BLaER1 treated with 17β-estradiol and CSF1 and Interleukin-3, amounts not matched to agents 10 nM and 100 nM (cell line): ENCODE data around the gene GNB1L.
A peak's percentile ranks its signal among the peaks of the same experiment; 100 is the strongest.

Experiments
- H3K27ac ChIP-seq, 11 experiments: shearing (Covaris generic); formaldehyde crosslinking; 2 replicates each; pipeline ENCODE4 v1.8.1; 2022
- H3K27me3 ChIP-seq, 11 experiments: shearing (Covaris generic); formaldehyde crosslinking; 2 replicates each; pipeline ENCODE4 v1.8.1; 2022
- H3K36me3 ChIP-seq, 11 experiments: shearing (Covaris generic); formaldehyde crosslinking; 2 replicates each; pipeline ENCODE4 v1.8.1; 2022
- H3K4me1 ChIP-seq, 10 experiments: shearing (Covaris generic); formaldehyde crosslinking; 2 replicates each; pipeline ENCODE4 v1.8.1; 2022
- H3K4me2 ChIP-seq, 11 experiments: shearing (Covaris generic); formaldehyde crosslinking; 2 replicates each; pipeline ENCODE4 v1.8.1; 2022
- H3K4me3 ChIP-seq, 10 experiments: shearing (Covaris generic); formaldehyde crosslinking; 2 replicates each; pipeline ENCODE4 v1.8.1; 2022
- H3K9ac ChIP-seq, 11 experiments: shearing (Covaris generic); formaldehyde crosslinking; 2 replicates each; pipeline ENCODE4 v1.8.1; 2022
- H3K9me3 ChIP-seq, 11 experiments: shearing (Covaris generic); formaldehyde crosslinking; replicated peaks in 1 of 11; 2 replicates each; pipeline ENCODE4 v1.8.1; 2022
- H4K20me1 ChIP-seq, 11 experiments: shearing (Covaris generic); formaldehyde crosslinking; 2 replicates each; pipeline ENCODE4 v1.8.1; 2022
- Cebpa-rat ChIP-seq, 11 experiments: shearing (Covaris generic); IDR thresholded peaks; 2 replicates each; pipeline ENCODE4 v1.8.1; 2022

Gene GNB1L

GRCh38 chr22:19880786-19881569 lies 26.3 kb upstream of the GNB1L start:
- H3K9me3 ChIP-seq = no peaks in the 10 kb centered on the region
- no peak overlapping the region for H3K4me3 ChIP-seq
- H3K36me3 ChIP-seq = peaks cover 0 to 16% (median 0%) of the 10 kb centered on the region in 11 experiments; a peak in 5 of 22 replicates
- peaks cover 37 to 68% (median 55%) of the 10 kb centered on the region in 10 experiments for H3K4me1 ChIP-seq
- peaks cover 0 to 12% (median 0%) of the 10 kb centered on the region in 11 experiments; a peak in 1 of 22 replicates for H4K20me1 ChIP-seq
- no peak overlapping the region for H3K9ac ChIP-seq
- H3K27me3 ChIP-seq = no peaks in the 10 kb centered on the region
- no peak overlapping the region for H3K27ac ChIP-seq
- TF ChIP-seq Cebpa-rat (IDR thresholded peaks at IDR 0.05) = no peak
- H3K4me2 ChIP-seq = peak overlapping the region in 7 of 11 experiments; percentile 25 to 64 (median 54); a peak in 7 of 22 replicates

GRCh38 chr22:19879992-19880785 lies 25.5 kb upstream of the GNB1L start:
- Histone ChIP-seq H3K4me3 (no peak overlapping the region), H3K27ac (peak overlapping the region in 1 of 11 experiments; percentile 12; a peak in 2 of 22 replicates), H3K4me2 (no peak overlapping the region), H4K20me1 (peaks cover 0 to 17% (median 0%) of the 10 kb centered on the region in 11 experiments; a peak in 1 of 22 replicates), H3K27me3 (no peaks in the 10 kb centered on the region), H3K4me1 (peaks cover 31 to 68% (median 55%) of the 10 kb centered on the region in 10 experiments), H3K9ac (peak overlapping the region in 1 of 11 experiments; percentile 22; a peak in 1 of 22 replicates), H3K9me3 (no peaks in the 10 kb centered on the region), H3K36me3 (peaks cover 0 to 16% (median 0%) of the 10 kb centered on the region in 11 experiments; a peak in 5 of 22 replicates)
- TF ChIP-seq Cebpa-rat (IDR thresholded peaks at IDR 0.05) = no peak

- TF ChIP-seq Cebpa-rat (IDR thresholded peaks at IDR 0.05) = no peak
- Histone ChIP-seq H3K4me2 (no peak overlapping the region), H3K9me3 (no peaks in the 10 kb centered on the region), H3K27me3 (no peaks in the 10 kb centered on the region), H3K9ac (peak overlapping the region in 2 of 11 experiments; percentile 5 to 22; a peak in 1 of 22 replicates), H3K4me3 (no peak overlapping the region), H4K20me1 (peaks cover 0 to 22% (median 0%) of the 10 kb centered on the region in 11 experiments; a peak in 2 of 22 replicates), H3K27ac (peak overlapping the region in 1 of 11 experiments; percentile 12; a peak in 2 of 22 replicates), H3K36me3 (peaks cover 0 to 16% (median 0%) of the 10 kb centered on the region in 11 experiments; a peak in 5 of 22 replicates), H3K4me1 (peaks cover 31 to 68% (median 55%) of the 10 kb centered on the region in 10 experiments)
These were observed 24.9 kb upstream of the GNB1L start for GRCh38 chr22:19879643-19879991.

GRCh38 chr22:19879246-19879570 lies 24.5 kb upstream of the GNB1L start:
- Histone ChIP-seq H3K27me3 (no peaks in the 10 kb centered on the region), H3K9me3 (no peaks in the 10 kb centered on the region), H3K4me3 (no peak overlapping the region), H4K20me1 (peaks cover 0 to 27% (median 0%) of the 10 kb centered on the region in 11 experiments; a peak in 3 of 22 replicates), H3K9ac (no peak overlapping the region), H3K4me2 (no peak overlapping the region), H3K36me3 (peaks cover 0 to 16% (median 0%) of the 10 kb centered on the region in 11 experiments; a peak in 5 of 22 replicates), H3K27ac (no peak overlapping the region), H3K4me1 (peaks cover 31 to 68% (median 55%) of the 10 kb centered on the region in 10 experiments)
- TF ChIP-seq Cebpa-rat (IDR thresholded peaks at IDR 0.05) = no peak

DNA sequence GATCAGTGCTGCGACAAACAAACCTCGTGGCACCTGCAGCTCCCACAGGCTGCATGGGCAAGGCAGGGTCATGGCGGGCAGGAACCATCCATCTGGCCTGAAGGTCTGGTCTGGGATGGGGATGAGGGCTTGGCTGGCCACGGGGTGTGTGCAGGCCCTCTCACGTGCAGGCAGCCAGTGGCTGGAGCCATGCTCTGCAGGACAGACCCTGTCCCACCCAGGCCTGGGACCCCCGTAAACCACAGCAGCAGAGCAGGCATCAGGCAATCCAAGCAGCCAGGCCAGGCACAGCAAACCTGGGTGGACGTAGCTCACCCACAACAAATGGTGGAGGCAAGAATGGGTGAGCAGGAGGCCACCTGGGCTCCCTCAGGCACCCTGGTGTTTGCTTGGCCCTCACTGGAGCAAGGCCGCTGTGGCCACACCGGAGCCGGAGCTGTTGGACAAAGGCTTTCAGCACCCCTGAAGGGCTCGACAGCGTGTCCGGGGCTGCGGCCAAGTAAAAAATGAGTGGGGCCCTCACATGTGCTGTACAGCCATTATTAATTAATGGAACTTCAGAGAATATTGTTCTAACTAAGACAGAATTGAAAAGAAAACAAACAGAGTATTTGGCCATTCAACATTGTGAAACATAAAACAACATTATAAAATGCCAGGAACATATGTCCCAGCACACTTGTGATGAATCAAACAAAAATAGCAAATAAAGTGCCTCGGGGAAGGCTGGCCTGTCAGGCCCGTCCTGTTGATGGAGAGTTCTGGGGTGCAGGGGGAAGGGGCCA lies 24.0 kb upstream of the GNB1L start:
- Histone ChIP-seq H3K27ac (no peak overlapping the region), H3K27me3 (no peaks in the 10 kb centered on the region), H3K36me3 (peaks cover 0 to 16% (median 0%) of the 10 kb centered on the region in 11 experiments; a peak in 5 of 22 replicates), H3K4me1 (peaks cover 31 to 68% (median 55%) of the 10 kb centered on the region in 10 experiments), H3K9ac (no peak overlapping the region; a peak in 1 of 22 replicates), H3K4me3 (no peak overlapping the region), H3K9me3 (no peaks in the 10 kb centered on the region), H4K20me1 (peaks cover 0 to 28% (median 0%) of the 10 kb centered on the region in 11 experiments; a peak in 4 of 22 replicates), H3K4me2 (no peak overlapping the region)
- no peak for TF ChIP-seq Cebpa-rat (IDR thresholded peaks at IDR 0.05)

GRCh38 chr22:19877626-19878339 lies 23.1 kb upstream of the GNB1L start:
- Histone ChIP-seq H3K27ac (0 out of 22 replicates have a peak overlapping the region, but pooled peaks of 1 of the 11 experiments have one; percentile 15), H3K9ac (peak overlapping the region in 3 of 11 experiments; percentile 18 to 34 (median 22); a peak in 4 of 22 replicates), H4K20me1 (peaks cover 0 to 28% (median 0%) of the 10 kb centered on the region in 11 experiments; a peak in 4 of 22 replicates), H3K9me3 (no peaks in the 10 kb centered on the region), H3K4me2 (0 out of 22 replicates have a peak overlapping the region, but pooled peaks of 2 of the 11 experiments have one; percentile 63 to 76), H3K36me3 (peaks cover 0 to 11% (median 0%) of the 10 kb centered on the region in 11 experiments; a peak in 5 of 22 replicates), H3K4me3 (no peak overlapping the region), H3K4me1 (peaks cover 28 to 70% (median 63%) of the 10 kb centered on the region in 10 experiments), H3K27me3 (no peaks in the 10 kb centered on the region)
- no peak for TF ChIP-seq Cebpa-rat (IDR thresholded peaks at IDR 0.05)

DNA sequence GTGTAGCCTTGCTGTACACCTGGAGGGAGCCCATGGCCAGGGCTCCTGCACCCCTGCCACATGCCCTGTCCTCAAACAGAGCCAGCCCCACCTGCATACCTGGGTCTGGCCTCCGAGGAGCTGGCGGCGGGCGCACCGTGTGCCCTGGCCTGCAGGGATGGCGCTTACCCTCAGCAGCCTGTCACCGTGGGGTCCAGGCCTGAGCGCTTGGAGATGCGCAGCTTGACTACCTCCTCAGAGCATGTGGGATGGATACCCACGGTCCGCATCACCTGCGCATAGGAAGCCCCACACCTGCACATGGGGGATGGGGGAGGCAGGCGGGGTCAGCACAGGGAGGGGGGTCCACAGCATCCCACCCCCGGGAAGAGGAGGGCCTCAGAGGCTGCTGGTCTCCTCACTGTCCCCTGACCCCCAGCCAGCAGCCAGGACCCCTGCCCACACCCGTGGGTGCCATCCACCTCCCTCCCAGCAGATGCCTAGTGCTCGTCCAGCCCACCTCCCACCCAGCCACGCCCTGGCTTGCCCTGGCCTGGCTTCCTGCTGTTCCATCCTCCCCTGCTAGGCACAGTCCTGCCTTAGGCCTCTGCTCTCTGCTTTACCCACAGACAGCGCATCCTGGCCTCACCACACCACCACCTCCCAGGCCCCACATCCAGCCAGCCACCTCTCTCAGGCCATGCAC lies 22.4 kb upstream of the GNB1L start:
- H3K4me1 ChIP-seq = peaks cover 21 to 68% (median 60%) of the 10 kb centered on the region in 10 experiments

More for the DNA sequence above, 22.4 kb upstream of the GNB1L start:
- H3K4me2 ChIP-seq = peak overlapping the region in 8 of 11 experiments; percentile 63 to 80 (median 76); a peak in 15 of 22 replicates
- no peak for TF ChIP-seq Cebpa-rat (IDR thresholded peaks at IDR 0.05)
- H3K9ac ChIP-seq = peak overlapping the region in 8 of 11 experiments; percentile 15 to 53 (median 34); a peak in 6 of 22 replicates
- H4K20me1 ChIP-seq = peaks cover 0 to 28% (median 0%) of the 10 kb centered on the region in 11 experiments; a peak in 4 of 22 replicates
- no peak overlapping the region for H3K4me3 ChIP-seq
- peak overlapping the region in 2 of 11 experiments; percentile 52 to 67; a peak in 3 of 22 replicates for H3K27ac ChIP-seq
- H3K9me3 ChIP-seq = no peaks in the 10 kb centered on the region
- peaks cover 0 to 10% (median 0%) of the 10 kb centered on the region in 11 experiments; a peak in 3 of 22 replicates for H3K36me3 ChIP-seq
- H3K27me3 ChIP-seq = no peaks in the 10 kb centered on the region
